Measurements from ENCODE around the gene JMJD4.

Gene JMJD4

GRCh38 chr1:227738820-227739219, 3.7 kb upstream of the JMJD4 start:
- no peak overlapping the region for H3K27ac ChIP-seq (ENCODE audit: insufficient read depth in 1 of 2, low read depth in 1 of 2, low read length in 2 of 2, poor library complexity in 1 of 2, severe bottlenecking in 2 of 2)
- H3K4me3 ChIP-seq (ENCODE audit: control insufficient read depth in 1 of 7, extremely low read depth in 1 of 7, insufficient read depth in 4 of 7, low read depth in 2 of 7, low read length in 6 of 7) = no peak overlapping the region
- peaks cover 0 to 20% (median 17%) of the 10 kb centered on the region in 4 experiments for H3K4me1 ChIP-seq (ENCODE audit: control extremely low read depth in 1 of 4, control insufficient read depth in 4 of 4, insufficient read depth in 4 of 4, low read length in 3 of 4)
- POLR2A ChIA-PET = no interaction called here
- no peaks in the 10 kb centered on the region for H3K9me3 ChIP-seq (ENCODE audit: control extremely low read depth in 1 of 5, control insufficient read depth in 4 of 5, insufficient read depth in 2 of 5, low read depth in 1 of 5, low read length in 4 of 5)
- CTCF ChIA-PET = no interaction called here
- no peaks in the 10 kb centered on the region for H3K27me3 ChIP-seq (replicated peaks in 2 of 5; ENCODE audit: control insufficient read depth in 4 of 5, insufficient read depth in 5 of 5, low read length in 4 of 5)
- WGBS (ENCODE audit: insufficient coverage) = 99% methylated on average over 8 of the region's 9 CpGs
- DNase-seq = no peak
- peaks cover 0 to 7% (median 5%) of the 10 kb centered on the region in 4 experiments for H3K36me3 ChIP-seq (ENCODE audit: control insufficient read depth in 4 of 4, insufficient read depth in 4 of 4, low read length in 3 of 4)

GRCh38 chr1:227736814-227737432, 1.8 kb upstream of the JMJD4 start:
- CTCF ChIA-PET = no interaction called here
- WGBS (ENCODE audit: insufficient coverage) = 96% methylated on average over 11 of the region's 11 CpGs
- POLR2A ChIA-PET = no interaction called here
- H3K4me1 ChIP-seq (ENCODE audit: control extremely low read depth in 1 of 4, control insufficient read depth in 4 of 4, insufficient read depth in 4 of 4, low read length in 3 of 4) = peaks cover 0 to 26% (median 25%) of the 10 kb centered on the region in 4 experiments
- peaks cover 0 to 25% (median 22%) of the 10 kb centered on the region in 4 experiments for H3K36me3 ChIP-seq (ENCODE audit: control insufficient read depth in 4 of 4, insufficient read depth in 4 of 4, low read length in 3 of 4)
- H3K9me3 ChIP-seq (ENCODE audit: control extremely low read depth in 1 of 5, control insufficient read depth in 4 of 5, insufficient read depth in 2 of 5, low read depth in 1 of 5, low read length in 4 of 5) = no peaks in the 10 kb centered on the region
- no peaks in the 10 kb centered on the region for H3K27me3 ChIP-seq (replicated peaks in 2 of 5; ENCODE audit: control insufficient read depth in 4 of 5, insufficient read depth in 5 of 5, low read length in 4 of 5)
- H3K4me3 ChIP-seq (ENCODE audit: control insufficient read depth in 1 of 7, extremely low read depth in 1 of 7, insufficient read depth in 4 of 7, low read depth in 2 of 7, low read length in 6 of 7) = no peak overlapping the region
- no peak for DNase-seq
- no peak overlapping the region for H3K27ac ChIP-seq (ENCODE audit: insufficient read depth in 1 of 2, low read depth in 1 of 2, low read length in 2 of 2, poor library complexity in 1 of 2, severe bottlenecking in 2 of 2)

- Histone ChIP-seq H3K27me3 (replicated peaks in 2 of 5; ENCODE audit: control insufficient read depth in 4 of 5, insufficient read depth in 5 of 5, low read length in 4 of 5) (no peaks in the 10 kb centered on the region), H3K4me3 (ENCODE audit: control insufficient read depth in 1 of 7, extremely low read depth in 1 of 7, insufficient read depth in 4 of 7, low read depth in 2 of 7, low read length in 6 of 7) (peak overlapping the region; percentile 69 to 93 (median 82)), H3K27ac (ENCODE audit: insufficient read depth in 1 of 2, low read depth in 1 of 2, low read length in 2 of 2, poor library complexity in 1 of 2, severe bottlenecking in 2 of 2) (peak overlapping the region; percentile 46 to 82), H3K36me3 (ENCODE audit: control insufficient read depth in 4 of 4, insufficient read depth in 4 of 4, low read length in 3 of 4) (peaks cover 0 to 37% (median 30%) of the 10 kb centered on the region in 4 experiments), H3K4me1 (ENCODE audit: control extremely low read depth in 1 of 4, control insufficient read depth in 4 of 4, insufficient read depth in 4 of 4, low read length in 3 of 4) (peaks cover 0 to 26% (median 25%) of the 10 kb centered on the region in 4 experiments), H3K9me3 (ENCODE audit: control extremely low read depth in 1 of 5, control insufficient read depth in 4 of 5, insufficient read depth in 2 of 5, low read depth in 1 of 5, low read length in 4 of 5) (no peaks in the 10 kb centered on the region)
- DNase-seq = peak in 1 of 3 donors; percentile 8
- CTCF ChIA-PET = no interaction called here
- POLR2A ChIA-PET = no interaction called here
- WGBS (ENCODE audit: insufficient coverage) = 5% methylated on average over 10 of the region's 31 CpGs
Measured at GRCh38 chr1:227735539-227736285, 610 bp upstream of the JMJD4 start.

GRCh38 chr1:227734546-227734855, 601 bp downstream of the JMJD4 start:
- WGBS (ENCODE audit: insufficient coverage) = 6% methylated on average over 6 of the region's 10 CpGs
- Histone ChIP-seq H3K4me1 (ENCODE audit: control extremely low read depth in 1 of 4, control insufficient read depth in 4 of 4, insufficient read depth in 4 of 4, low read length in 3 of 4) (peaks cover 0 to 31% (median 26%) of the 10 kb centered on the region in 4 experiments), H3K9me3 (ENCODE audit: control extremely low read depth in 1 of 5, control insufficient read depth in 4 of 5, insufficient read depth in 2 of 5, low read depth in 1 of 5, low read length in 4 of 5) (no peaks in the 10 kb centered on the region), H3K27ac (ENCODE audit: insufficient read depth in 1 of 2, low read depth in 1 of 2, low read length in 2 of 2, poor library complexity in 1 of 2, severe bottlenecking in 2 of 2) (peak overlapping the region in 1 of 2 experiments; percentile 82), H3K36me3 (ENCODE audit: control insufficient read depth in 4 of 4, insufficient read depth in 4 of 4, low read length in 3 of 4) (peaks cover 0 to 40% (median 30%) of the 10 kb centered on the region in 4 experiments), H3K27me3 (replicated peaks in 2 of 5; ENCODE audit: control insufficient read depth in 4 of 5, insufficient read depth in 5 of 5, low read length in 4 of 5) (no peaks in the 10 kb centered on the region), H3K4me3 (ENCODE audit: control insufficient read depth in 1 of 7, extremely low read depth in 1 of 7, insufficient read depth in 4 of 7, low read depth in 2 of 7, low read length in 6 of 7) (peak overlapping the region; percentile 69 to 93 (median 82))
- peak in 2 of 3 donors; percentile 8 to 38 for DNase-seq
- CTCF ChIA-PET = interaction anchor here (0.6 kb wide), 1 partner anchor 58 kb away, joined by 3 read pairs; no protein-coding TSS in a partner anchor
- POLR2A ChIA-PET = no interaction called here

- WGBS (ENCODE audit: insufficient coverage) = 88% methylated on average over 21 of the region's 24 CpGs
- H3K36me3 ChIP-seq (ENCODE audit: control insufficient read depth in 4 of 4, insufficient read depth in 4 of 4, low read length in 3 of 4) = peaks cover 0 to 39% (median 28%) of the 10 kb centered on the region in 4 experiments
- POLR2A ChIA-PET = no interaction called here
- H3K4me1 ChIP-seq (ENCODE audit: control extremely low read depth in 1 of 4, control insufficient read depth in 4 of 4, insufficient read depth in 4 of 4, low read length in 3 of 4) = peaks cover 0 to 37% (median 31%) of the 10 kb centered on the region in 4 experiments
- CTCF ChIA-PET = interaction anchor here (0.6 kb wide), 1 partner anchor 57 kb away, joined by 3 read pairs; no protein-coding TSS in a partner anchor
- H3K4me3 ChIP-seq (ENCODE audit: control insufficient read depth in 1 of 7, extremely low read depth in 1 of 7, insufficient read depth in 4 of 7, low read depth in 2 of 7, low read length in 6 of 7) = peak overlapping the region in 6 of 7 experiments; percentile 73 to 93 (median 84)
- peak overlapping the region in 1 of 2 experiments; percentile 82 for H3K27ac ChIP-seq (ENCODE audit: insufficient read depth in 1 of 2, low read depth in 1 of 2, low read length in 2 of 2, poor library complexity in 1 of 2, severe bottlenecking in 2 of 2)
- no peaks in the 10 kb centered on the region for H3K27me3 ChIP-seq (replicated peaks in 2 of 5; ENCODE audit: control insufficient read depth in 4 of 5, insufficient read depth in 5 of 5, low read length in 4 of 5)
- DNase-seq = no peak
- H3K9me3 ChIP-seq (ENCODE audit: control extremely low read depth in 1 of 5, control insufficient read depth in 4 of 5, insufficient read depth in 2 of 5, low read depth in 1 of 5, low read length in 4 of 5) = no peaks in the 10 kb centered on the region
Measured at GRCh38 chr1:227733751-227734545, 1.2 kb downstream of the JMJD4 start.

- ChIA-PET CTCF (no interaction called here), POLR2A (no interaction called here)
- WGBS (ENCODE audit: insufficient coverage) = 99% methylated on average over 9 of the region's 15 CpGs
- Histone ChIP-seq H3K27me3 (replicated peaks in 2 of 5; ENCODE audit: control insufficient read depth in 4 of 5, insufficient read depth in 5 of 5, low read length in 4 of 5) (no peaks in the 10 kb centered on the region), H3K9me3 (ENCODE audit: control extremely low read depth in 1 of 5, control insufficient read depth in 4 of 5, insufficient read depth in 2 of 5, low read depth in 1 of 5, low read length in 4 of 5) (no peaks in the 10 kb centered on the region), H3K27ac (ENCODE audit: insufficient read depth in 1 of 2, low read depth in 1 of 2, low read length in 2 of 2, poor library complexity in 1 of 2, severe bottlenecking in 2 of 2) (no peak overlapping the region), H3K4me3 (ENCODE audit: control insufficient read depth in 1 of 7, extremely low read depth in 1 of 7, insufficient read depth in 4 of 7, low read depth in 2 of 7, low read length in 6 of 7) (peak overlapping the region in 1 of 7 experiments; percentile 93), H3K36me3 (ENCODE audit: control insufficient read depth in 4 of 4, insufficient read depth in 4 of 4, low read length in 3 of 4) (peaks cover 0 to 36% (median 28%) of the 10 kb centered on the region in 4 experiments), H3K4me1 (ENCODE audit: control extremely low read depth in 1 of 4, control insufficient read depth in 4 of 4, insufficient read depth in 4 of 4, low read length in 3 of 4) (peaks cover 0 to 42% (median 36%) of the 10 kb centered on the region in 4 experiments)
- DNase-seq = no peak
Measured at GRCh38 chr1:227733309-227733705, 1.8 kb downstream of the JMJD4 start.

Measured in common myeloid progenitor, CD34-positive (primary cell).